PC-9 (cell line): ENCODE results near the gene NDUFS6.

Source experiments
- CTCF ChIP-seq: fragments of 200-600 bp; sonication (generic); conservative IDR thresholded peaks from 2 replicates; pipeline ENCODE4 v1.6.1; 2017; ENCODE audit warnings: mixed run types, antibody characterized with exemption, mild to moderate bottlenecking, moderate library complexity
- EZH2 ChIP-seq: fragments of 200-600 bp; sonication (generic); IDR thresholded peaks from 2 replicates; pipeline ENCODE4 v1.8.0; 2017; ENCODE audit warnings: antibody characterized with exemption, low read depth

- TF ChIP-seq CTCF (no peak), EZH2 (no peak)
Observed at GRCh38 chr5:1795506-1795905, 5.7 kb upstream of the NDUFS6 start.
